ENCODE measurements around the gene TTC21B.

TTC21B gene

GRCh38 chr2:165938237-165938636 is 15.3 kb downstream of the TTC21B start:
- DNase-seq, result no peak
- Histone ChIP-seq H3K4me3 (ENCODE audit: low read depth, low read length) (no peak overlapping the region), H3K27me3 (ENCODE audit: insufficient read depth, low read depth, severe bottlenecking) (no peaks in the 10 kb centered on the region), H3K27ac (no peak overlapping the region), H3K9me3 (ENCODE audit: severe bottlenecking) (no peaks in the 10 kb centered on the region), H3K36me3 (peaks cover 59% of the 10 kb centered on the region)
- TF ChIP-seq, protein P1, sequence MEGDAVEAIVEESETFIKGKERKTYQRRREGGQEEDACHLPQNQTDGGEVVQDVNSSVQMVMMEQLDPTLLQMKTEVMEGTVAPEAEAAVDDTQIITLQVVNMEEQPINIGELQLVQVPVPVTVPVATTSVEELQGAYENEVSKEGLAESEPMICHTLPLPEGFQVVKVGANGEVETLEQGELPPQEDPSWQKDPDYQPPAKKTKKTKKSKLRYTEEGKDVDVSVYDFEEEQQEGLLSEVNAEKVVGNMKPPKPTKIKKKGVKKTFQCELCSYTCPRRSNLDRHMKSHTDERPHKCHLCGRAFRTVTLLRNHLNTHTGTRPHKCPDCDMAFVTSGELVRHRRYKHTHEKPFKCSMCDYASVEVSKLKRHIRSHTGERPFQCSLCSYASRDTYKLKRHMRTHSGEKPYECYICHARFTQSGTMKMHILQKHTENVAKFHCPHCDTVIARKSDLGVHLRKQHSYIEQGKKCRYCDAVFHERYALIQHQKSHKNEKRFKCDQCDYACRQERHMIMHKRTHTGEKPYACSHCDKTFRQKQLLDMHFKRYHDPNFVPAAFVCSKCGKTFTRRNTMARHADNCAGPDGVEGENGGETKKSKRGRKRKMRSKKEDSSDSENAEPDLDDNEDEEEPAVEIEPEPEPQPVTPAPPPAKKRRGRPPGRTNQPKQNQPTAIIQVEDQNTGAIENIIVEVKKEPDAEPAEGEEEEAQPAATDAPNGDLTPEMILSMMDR (IDR thresholded peaks at IDR 0.05; ENCODE audit: low read depth, low read length), result no peak

- TF ChIP-seq, protein P1 (IDR thresholded peaks at IDR 0.05; ENCODE audit: low read depth, low read length), result no peak
- Histone ChIP-seq H3K36me3 (peaks cover 59% of the 10 kb centered on the region), H3K27ac (no peak overlapping the region), H3K9me3 (ENCODE audit: severe bottlenecking) (no peaks in the 10 kb centered on the region), H3K27me3 (ENCODE audit: insufficient read depth, low read depth, severe bottlenecking) (no peaks in the 10 kb centered on the region), H3K4me3 (ENCODE audit: low read depth, low read length) (no peak overlapping the region)
- no peak for DNase-seq
Observed at GRCh38 chr2:165933211-165933910, 20.2 kb downstream of the TTC21B start.

- H3K4me3 ChIP-seq (ENCODE audit: low read depth, low read length), result no peak overlapping the region
- H3K9me3 ChIP-seq (ENCODE audit: severe bottlenecking), result no peaks in the 10 kb centered on the region
- no peak overlapping the region for H3K27ac ChIP-seq
- TF ChIP-seq, protein P1 (IDR thresholded peaks at IDR 0.05; ENCODE audit: low read depth, low read length), result no peak
- H3K36me3 ChIP-seq, result peaks cover 57% of the 10 kb centered on the region
- no peak for DNase-seq
- H3K27me3 ChIP-seq (ENCODE audit: insufficient read depth, low read depth, severe bottlenecking), result no peaks in the 10 kb centered on the region
Observed at GRCh38 chr2:165927774-165928173, 25.8 kb downstream of the TTC21B start.

GRCh38 chr2:165927353-165927752 is 26.2 kb downstream of the TTC21B start:
- DNase-seq, result no peak
- H3K4me3 ChIP-seq (ENCODE audit: low read depth, low read length), result no peak overlapping the region
- TF ChIP-seq, protein P1 (IDR thresholded peaks at IDR 0.05; ENCODE audit: low read depth, low read length), result no peak
- H3K9me3 ChIP-seq (ENCODE audit: severe bottlenecking), result no peaks in the 10 kb centered on the region
- H3K27ac ChIP-seq, result no peak overlapping the region
- peaks cover 57% of the 10 kb centered on the region for H3K36me3 ChIP-seq
- H3K27me3 ChIP-seq (ENCODE audit: insufficient read depth, low read depth, severe bottlenecking), result no peaks in the 10 kb centered on the region

DNA sequence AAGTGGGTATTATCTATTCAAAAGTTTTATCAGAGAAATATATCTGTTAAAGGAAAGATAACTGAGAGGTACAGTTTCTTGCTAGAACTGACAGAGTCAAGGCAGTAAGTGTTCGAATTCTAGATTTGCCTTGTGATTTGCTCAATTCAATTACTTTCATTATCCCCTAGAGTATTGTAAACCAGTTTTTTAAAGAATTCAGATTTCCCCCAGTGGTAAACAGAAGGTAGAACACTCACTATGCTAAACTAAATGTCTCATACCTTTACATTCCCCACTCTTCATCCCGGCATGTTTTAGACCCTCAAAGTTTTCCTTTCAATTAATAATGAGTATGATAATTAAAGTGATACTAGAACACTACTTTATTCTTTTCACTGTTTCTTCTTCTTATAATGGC is 28.6 kb downstream of the TTC21B start:
- H3K27me3 ChIP-seq (ENCODE audit: insufficient read depth, low read depth, severe bottlenecking), result no peaks in the 10 kb centered on the region
- H3K4me3 ChIP-seq (ENCODE audit: low read depth, low read length), result no peak overlapping the region
- DNase-seq, result no peak
- peaks cover 38% of the 10 kb centered on the region for H3K36me3 ChIP-seq
- no peak overlapping the region for H3K27ac ChIP-seq
- no peaks in the 10 kb centered on the region for H3K9me3 ChIP-seq (ENCODE audit: severe bottlenecking)
- TF ChIP-seq, protein P1 (IDR thresholded peaks at IDR 0.05; ENCODE audit: low read depth, low read length), result no peak

GRCh38 chr2:165920748-165921147 is 32.8 kb downstream of the TTC21B start:
- Histone ChIP-seq H3K27ac (no peak overlapping the region), H3K4me3 (ENCODE audit: low read depth, low read length) (no peak overlapping the region), H3K27me3 (ENCODE audit: insufficient read depth, low read depth, severe bottlenecking) (no peaks in the 10 kb centered on the region), H3K36me3 (peaks cover 20% of the 10 kb centered on the region), H3K9me3 (ENCODE audit: severe bottlenecking) (no peaks in the 10 kb centered on the region)
- no peak for DNase-seq
- TF ChIP-seq, protein P1 (IDR thresholded peaks at IDR 0.05; ENCODE audit: low read depth, low read length), result no peak
